Smooth muscle cell (in vitro differentiated cells): Measurements from ENCODE around the gene DLG5. TPM values are rescaled to one million over a fixed set of nuclear protein-coding genes. Genes with fewer than 3 reads are reported as not detected.

Source experiments
- DNase-seq: peaks from one replicate; lab custom pipeline; 2025; ENCODE audit not compliant: unreplicated experiment; lab: John Stamatoyannopoulos, UW
- H2AFZ ChIP-seq: fragments of 200-600 bp; sonication (generic); 2 replicates; pipeline ENCODE4 v1.6.0; 2016; ENCODE audit warnings: antibody characterized with exemption, low read depth, mild to moderate bottlenecking
- H3F3A ChIP-seq: fragments of 200-600 bp; sonication (generic); 2 replicates; pipeline ENCODE4 v1.6.0; 2017; ENCODE audit warnings: antibody characterized with exemption, low read depth
- H3K27ac ChIP-seq: fragments of 200-600 bp; sonication (generic); 2 replicates; pipeline ENCODE4 v1.5.1; 2016; ENCODE audit warnings: low read depth, mild to moderate bottlenecking
- H3K27me3 ChIP-seq: fragments of 200-600 bp; sonication (generic); 2 replicates; pipeline ENCODE4 v1.6.1; 2016; ENCODE audit warnings: low read depth, mild to moderate bottlenecking
- H3K36me3 ChIP-seq: fragments of 200-600 bp; sonication (generic); 2 replicates; pipeline ENCODE4 v1.5.1; 2016; ENCODE audit warnings: low read depth
- H3K4me1 ChIP-seq: fragments of 200-600 bp; sonication (generic); 2 replicates; pipeline ENCODE4 v1.5.1; 2016; ENCODE audit warnings: low read depth
- H3K4me2 ChIP-seq: fragments of 200-600 bp; sonication (generic); 2 replicates; pipeline ENCODE4 v1.6.0; 2016; ENCODE audit warnings: mild to moderate bottlenecking
- H3K4me3 ChIP-seq: fragments of 200-600 bp; sonication (generic); 2 replicates; pipeline ENCODE4 v1.5.1; 2016; ENCODE audit warnings: mild to moderate bottlenecking
- H3K79me2 ChIP-seq: fragments of 200-600 bp; sonication (generic); 2 replicates; pipeline ENCODE4 v1.6.0; 2016; ENCODE audit warnings: low read depth, mild to moderate bottlenecking
- H3K9ac ChIP-seq: fragments of 200-600 bp; sonication (generic); 2 replicates; pipeline ENCODE4 v1.6.0; 2016; ENCODE audit warnings: low read depth
- H3K9me3 ChIP-seq: fragments of 200-600 bp; sonication (generic); replicated peaks from 2 replicates; pipeline ENCODE4 v1.5.1; 2016; ENCODE audit warnings: low read depth
- H4K20me1 ChIP-seq: fragments of 200-600 bp; sonication (generic); 2 replicates; pipeline ENCODE4 v1.6.0; 2016; ENCODE audit warnings: low read depth
- WGBS: methylation state at CpG from one replicate; pipeline ENCODE4 v1.1.7; 2016; ENCODE audit warnings: low lambda C conversion rate; 5-methylcytosine and 5-hydroxymethylcytosine counted together
- polyA plus RNA-seq: library from polyadenylated mRNA; unstranded; fragments of >200 nt; fragmentation: Nextera tagmentation; extraction: Ambion mirVana; gene quantifications from 2 replicates; pipeline ENCODE4 v1.2.1, GENCODE V29; 2016
- total RNA-seq: library from RNA; depleted of rRNA; stranded (reverse); fragments of >200 nt; gene quantifications from 2 replicates; pipeline ENCODE4 v1.2.3, GENCODE V29; 2014
- TF ChIP-seq, protein P1 (sequence below): fragments of 200-600 bp; sonication (generic); IDR thresholded peaks from 2 replicates; pipeline ENCODE4 v1.5.1; 2017; ENCODE audit warnings: borderline replicate concordance, mild to moderate bottlenecking, antibody characterized with exemption; ENCODE audit not compliant: insufficient read depth, poor library complexity, severe bottlenecking

The DLG5 gene
- total and polyA plus RNA-seq, 2 experiments from 2014 or later: 11.3 to 21.8 TPM

DNA sequence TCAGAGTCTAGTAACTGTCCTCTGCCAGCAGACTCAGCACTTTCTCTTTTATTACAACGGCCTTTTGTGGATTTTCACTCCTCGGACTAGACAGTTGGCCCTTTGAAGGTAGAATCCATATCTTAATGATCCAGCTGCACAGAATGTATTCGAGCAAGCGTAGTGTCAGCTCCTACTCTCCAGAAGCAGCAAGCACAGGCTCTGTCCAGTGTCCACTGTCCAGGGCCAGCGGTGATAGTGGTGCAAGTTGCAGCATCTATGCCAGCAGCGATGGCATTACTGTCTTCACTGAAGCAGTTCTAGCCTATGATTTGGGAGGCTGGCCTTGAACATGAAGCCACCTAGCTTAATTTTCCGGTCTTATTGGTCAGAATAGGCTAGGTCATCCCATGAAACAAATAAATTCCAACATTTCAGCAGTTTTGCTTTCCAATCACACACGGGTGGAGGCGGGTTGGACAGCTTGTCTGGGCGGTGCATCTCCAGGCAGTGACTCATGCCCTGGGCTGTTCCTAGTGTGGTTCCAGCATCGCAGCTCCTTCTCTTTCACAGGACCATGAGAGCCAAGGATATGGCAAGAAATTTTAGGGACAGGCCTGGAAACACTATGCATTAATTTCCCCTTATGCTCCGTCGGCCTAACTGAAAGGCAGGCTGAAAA, 180.4 kb downstream of the DLG5 start:
- H3K4me1 ChIP-seq: no peaks in the 10 kb centered on the region
- H3K36me3 ChIP-seq: peaks cover 10% of the 10 kb centered on the region
- peak overlapping the region; percentile 78 for H3K4me2 ChIP-seq
- DNase-seq: no peak
- H3K4me3 ChIP-seq: no peak overlapping the region
- no peaks in the 10 kb centered on the region for H4K20me1 ChIP-seq
- TF ChIP-seq, protein P1, sequence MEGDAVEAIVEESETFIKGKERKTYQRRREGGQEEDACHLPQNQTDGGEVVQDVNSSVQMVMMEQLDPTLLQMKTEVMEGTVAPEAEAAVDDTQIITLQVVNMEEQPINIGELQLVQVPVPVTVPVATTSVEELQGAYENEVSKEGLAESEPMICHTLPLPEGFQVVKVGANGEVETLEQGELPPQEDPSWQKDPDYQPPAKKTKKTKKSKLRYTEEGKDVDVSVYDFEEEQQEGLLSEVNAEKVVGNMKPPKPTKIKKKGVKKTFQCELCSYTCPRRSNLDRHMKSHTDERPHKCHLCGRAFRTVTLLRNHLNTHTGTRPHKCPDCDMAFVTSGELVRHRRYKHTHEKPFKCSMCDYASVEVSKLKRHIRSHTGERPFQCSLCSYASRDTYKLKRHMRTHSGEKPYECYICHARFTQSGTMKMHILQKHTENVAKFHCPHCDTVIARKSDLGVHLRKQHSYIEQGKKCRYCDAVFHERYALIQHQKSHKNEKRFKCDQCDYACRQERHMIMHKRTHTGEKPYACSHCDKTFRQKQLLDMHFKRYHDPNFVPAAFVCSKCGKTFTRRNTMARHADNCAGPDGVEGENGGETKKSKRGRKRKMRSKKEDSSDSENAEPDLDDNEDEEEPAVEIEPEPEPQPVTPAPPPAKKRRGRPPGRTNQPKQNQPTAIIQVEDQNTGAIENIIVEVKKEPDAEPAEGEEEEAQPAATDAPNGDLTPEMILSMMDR: no peak
- no peak overlapping the region for H2AFZ ChIP-seq
- H3K9ac ChIP-seq: no peak overlapping the region
- no peak overlapping the region for H3K27ac ChIP-seq
- no peaks in the 10 kb centered on the region for H3K27me3 ChIP-seq
- H3K9me3 ChIP-seq: peaks cover 6% of the 10 kb centered on the region
- peaks cover 7% of the 10 kb centered on the region for H3F3A ChIP-seq
- H3K79me2 ChIP-seq: no peaks in the 10 kb centered on the region
- 41% methylated on average over 13 of the region's 13 CpGs for WGBS

DNA sequence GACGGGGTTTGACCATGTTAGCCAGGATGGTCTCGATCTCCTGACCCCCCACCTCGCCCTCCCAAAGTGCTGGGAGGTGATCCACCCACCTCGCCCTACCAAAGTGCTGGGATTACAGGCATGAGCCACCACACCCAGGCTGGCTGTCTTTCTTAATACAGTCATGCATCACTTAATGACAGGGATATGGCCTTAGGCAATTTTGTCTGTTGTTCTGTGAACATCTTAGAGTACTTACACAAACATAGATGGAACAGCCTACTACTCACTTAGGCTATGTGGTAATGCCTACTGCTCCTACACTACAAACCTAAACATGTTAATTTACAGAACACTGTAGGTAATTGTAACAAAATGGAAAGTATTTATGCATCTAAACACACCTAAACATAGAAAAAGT, 182.3 kb downstream of the DLG5 start:
- Histone ChIP-seq H3F3A (peaks cover 7% of the 10 kb centered on the region), H3K9me3 (no peaks in the 10 kb centered on the region), H3K36me3 (no peaks in the 10 kb centered on the region), H3K79me2 (no peaks in the 10 kb centered on the region), H4K20me1 (no peaks in the 10 kb centered on the region), H3K4me2 (no peak overlapping the region), H3K9ac (no peak overlapping the region), H3K4me3 (no peak overlapping the region), H3K27me3 (no peaks in the 10 kb centered on the region), H3K4me1 (no peaks in the 10 kb centered on the region), H2AFZ (no peak overlapping the region), H3K27ac (no peak overlapping the region)
- no peak for DNase-seq
- WGBS: 72% methylated on average over 4 of the region's 4 CpGs
- TF ChIP-seq, protein P1: no peak

DNA sequence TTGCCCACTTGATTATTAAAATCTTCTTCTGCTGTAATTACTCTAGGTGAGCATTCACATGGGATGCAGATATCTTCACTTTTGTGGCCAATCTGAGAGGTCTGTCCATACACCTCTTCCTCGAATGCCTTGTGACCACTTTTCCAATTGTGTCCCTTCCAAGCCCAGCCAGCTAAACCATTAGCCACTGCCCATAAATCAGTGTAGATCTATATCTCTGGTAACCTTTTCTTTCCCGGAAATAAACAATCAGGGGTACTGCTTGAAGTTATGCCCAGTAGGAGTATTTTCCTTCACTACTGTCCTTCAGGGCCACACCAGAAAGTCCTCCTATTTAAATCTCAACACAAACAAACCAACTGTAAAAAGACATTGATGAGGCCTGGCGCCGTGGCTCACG, 184.4 kb downstream of the DLG5 start:
- no peak overlapping the region for H3K9ac ChIP-seq
- no peak overlapping the region for H3K27ac ChIP-seq
- no peaks in the 10 kb centered on the region for H4K20me1 ChIP-seq
- H3K9me3 ChIP-seq: no peaks in the 10 kb centered on the region
- H3K27me3 ChIP-seq: no peaks in the 10 kb centered on the region
- no peaks in the 10 kb centered on the region for H3K36me3 ChIP-seq
- no peaks in the 10 kb centered on the region for H3K79me2 ChIP-seq
- TF ChIP-seq, protein P1: no peak
- no peak for DNase-seq
- H3K4me1 ChIP-seq: no peaks in the 10 kb centered on the region
- H2AFZ ChIP-seq: no peak overlapping the region
- H3K4me2 ChIP-seq: no peak overlapping the region
- H3F3A ChIP-seq: peaks cover 7% of the 10 kb centered on the region
- 79% methylated on average over 5 of the region's 5 CpGs for WGBS
- H3K4me3 ChIP-seq: no peak overlapping the region

DNA sequence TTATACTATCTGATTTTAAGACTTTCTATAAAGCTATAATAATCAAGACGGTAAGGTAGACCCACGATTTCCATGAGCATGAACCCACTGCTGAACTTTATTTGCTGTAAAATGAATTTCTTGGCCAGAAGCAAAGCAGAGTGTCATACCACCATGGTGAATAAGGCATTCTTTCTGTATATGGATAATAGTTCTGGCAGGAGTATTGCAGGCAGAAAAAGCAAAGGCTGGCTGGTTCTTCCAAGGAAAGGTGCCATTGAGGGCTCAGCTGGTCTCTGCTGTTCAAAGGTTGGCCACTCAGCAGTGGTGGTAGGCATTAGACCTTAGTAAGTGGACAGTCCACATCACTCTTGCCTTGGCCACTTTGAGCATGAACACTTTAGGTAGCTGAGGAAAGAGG, 184.8 kb downstream of the DLG5 start:
- Histone ChIP-seq H3K27ac (no peak overlapping the region), H4K20me1 (no peaks in the 10 kb centered on the region), H2AFZ (no peak overlapping the region), H3K36me3 (no peaks in the 10 kb centered on the region), H3K9me3 (no peaks in the 10 kb centered on the region), H3K4me3 (no peak overlapping the region), H3K4me1 (no peaks in the 10 kb centered on the region), H3K4me2 (no peak overlapping the region), H3K79me2 (no peaks in the 10 kb centered on the region), H3K27me3 (no peaks in the 10 kb centered on the region), H3K9ac (no peak overlapping the region), H3F3A (peaks cover 7% of the 10 kb centered on the region)
- TF ChIP-seq, protein P1: no peak
- WGBS: 98% methylated on average over 2 of the region's 2 CpGs
- no peak for DNase-seq
